Epithelial cell of prostate (primary cell): ENCODE measurements around the gene EPG5.
"Not testable (repeated sequence)": the region's sequence is repeated elsewhere in the genome, so short reads cannot be mapped to it uniquely, and the experiment has no call there.

Experiments
- DNase-seq: peaks from one replicate; pipeline ENCODE4 v3.0.0-alpha.2; 2011; ENCODE audit warnings: low read depth, low spot score
- H3K27ac ChIP-seq: fragments of 450-650 bp; 2 replicates; pipeline ENCODE4 v1.5.1; 2017; ENCODE audit warnings: mild to moderate bottlenecking

Gene EPG5

GRCh38 chr18:45967007-45967706 lies at the start of gene EPG5:
Gene EPG5, minus strand, starts transcription at chr18:45967329. Its CDS starts 90 bp downstream, at chr18:45967239.
- peak; percentile 83 for DNase-seq
- peak within 1 kb of the TSS; percentile 74 for H3K27ac ChIP-seq

- H3K27ac ChIP-seq: no peak overlapping the region
- no peak for DNase-seq
These were observed 46.5 kb upstream of the EPG5 start for GRCh38 chr18:46013484-46014189.

- H3K27ac ChIP-seq: no peak overlapping the region
- DNase-seq: no peak
These were observed 43.5 kb upstream of the EPG5 start for GRCh38 chr18:46010676-46011075.

GRCh38 chr18:46010050-46010449 lies 42.9 kb upstream of the EPG5 start:
- H3K27ac ChIP-seq: no peak overlapping the region
- no peak for DNase-seq

GRCh38 chr18:46009125-46009840 lies 42.2 kb upstream of the EPG5 start:
- no peak for DNase-seq
- no peak overlapping the region for H3K27ac ChIP-seq

GRCh38 chr18:46008531-46008930 lies 41.4 kb upstream of the EPG5 start:
- DNase-seq: no peak
- no peak overlapping the region for H3K27ac ChIP-seq

GRCh38 chr18:46007165-46007564 lies 40.0 kb upstream of the EPG5 start:
- DNase-seq: no peak
- H3K27ac ChIP-seq: no peak overlapping the region

GRCh38 chr18:46002934-46003333 lies 35.8 kb upstream of the EPG5 start:
- no peak for DNase-seq
- H3K27ac ChIP-seq: no peak overlapping the region

GRCh38 chr18:46001892-46002291 lies 34.8 kb upstream of the EPG5 start:
- no peak overlapping the region for H3K27ac ChIP-seq
- DNase-seq: no peak

- DNase-seq: no peak
- H3K27ac ChIP-seq: no peak overlapping the region
These were observed 33.9 kb upstream of the EPG5 start for GRCh38 chr18:46001074-46001473.

- no peak for DNase-seq
- H3K27ac ChIP-seq: no peak overlapping the region
These were observed 32.4 kb upstream of the EPG5 start for GRCh38 chr18:45999536-45999935.

GRCh38 chr18:45998244-45998643 lies 31.1 kb upstream of the EPG5 start:
- no peak overlapping the region for H3K27ac ChIP-seq
- DNase-seq: no peak

- no peak overlapping the region for H3K27ac ChIP-seq
- DNase-seq: no peak
These were observed 30.6 kb upstream of the EPG5 start for GRCh38 chr18:45997700-45998151.

- no peak for DNase-seq
- no peak overlapping the region for H3K27ac ChIP-seq
These were observed 28.3 kb upstream of the EPG5 start for GRCh38 chr18:45995461-45995860.

GRCh38 chr18:45993438-45993837 lies 26.3 kb upstream of the EPG5 start:
- DNase-seq: peak; percentile 36
- H3K27ac ChIP-seq: peak overlapping the region; percentile 21

GRCh38 chr18:45992527-45992926 lies 25.4 kb upstream of the EPG5 start:
- H3K27ac ChIP-seq, DNase-seq: not testable (repeated sequence)

- no peak for DNase-seq
- H3K27ac ChIP-seq: no peak overlapping the region
These were observed 24.7 kb upstream of the EPG5 start for GRCh38 chr18:45991788-45992187.

- no peak overlapping the region for H3K27ac ChIP-seq
- no peak for DNase-seq
These were observed 17.6 kb upstream of the EPG5 start for GRCh38 chr18:45984546-45985235.

GRCh38 chr18:45981821-45982220 lies 14.7 kb upstream of the EPG5 start:
- DNase-seq: no peak
- no peak overlapping the region for H3K27ac ChIP-seq

- H3K27ac ChIP-seq: no peak overlapping the region
- DNase-seq: no peak
These were observed 13.1 kb upstream of the EPG5 start for GRCh38 chr18:45980229-45980628.

- no peak overlapping the region for H3K27ac ChIP-seq
- DNase-seq: no peak
These were observed 11.0 kb upstream of the EPG5 start for GRCh38 chr18:45978084-45978483.
